ENCODE results near the gene KCNH4.
A peak's percentile ranks its signal among the peaks of the same experiment; 100 is the strongest.

Gene KCNH4

DNA sequence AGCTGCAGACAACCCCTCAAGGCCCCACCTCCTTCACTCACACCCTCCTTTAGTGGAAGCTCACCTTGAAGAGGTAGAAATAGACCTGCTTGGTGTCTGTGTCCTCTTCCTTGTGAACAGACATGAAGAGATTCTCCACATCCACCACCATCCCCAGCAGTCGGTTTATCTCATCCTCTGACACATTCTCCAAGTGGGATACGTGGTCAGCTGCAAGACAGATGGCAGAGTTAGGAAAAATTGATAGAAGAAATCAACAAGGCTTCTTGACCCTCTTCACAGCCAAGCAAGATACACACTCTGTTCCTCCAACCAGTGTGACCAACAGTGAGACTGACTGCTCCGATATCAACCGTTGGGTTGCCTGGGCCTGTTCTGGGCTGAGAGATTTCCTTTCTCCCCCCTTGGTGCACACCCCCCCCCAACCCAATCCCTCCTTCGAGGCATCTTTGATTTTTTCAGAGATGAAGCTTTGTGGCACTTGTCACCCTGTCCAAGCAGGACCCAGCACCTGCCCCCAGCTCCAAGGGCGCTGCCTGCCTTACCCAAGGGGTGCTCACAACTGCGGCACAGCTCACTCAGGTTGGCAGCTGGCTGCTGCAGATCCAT is 60.7 kb downstream of the KCNH4 start:
- Histone ChIP-seq H3K36me3 (ENCODE audit: control insufficient read depth in 2 of 2, insufficient read depth in 2 of 2, low read length in 2 of 2) (peaks cover 5 to 10% of the 10 kb centered on the region in 2 donors), H3K27ac (ENCODE audit: low read depth in 2 of 2, low read length in 2 of 2) (no peak overlapping the region), H3K9me3 (ENCODE audit: control insufficient read depth in 2 of 2, low read length in 2 of 2) (no peaks in the 10 kb centered on the region), H3K4me1 (ENCODE audit: control insufficient read depth in 2 of 2, insufficient read depth in 2 of 2, low read length in 2 of 2) (peaks cover 18 to 23% of the 10 kb centered on the region in 2 donors), H3K4me3 (ENCODE audit: low read length in 2 of 2) (peak overlapping the region; percentile 37 to 48), H3K9ac (ENCODE audit: low read depth in 1 of 2, low read length in 2 of 2) (no peak overlapping the region), H3K27me3 (ENCODE audit: control insufficient read depth in 2 of 2, insufficient read depth in 2 of 2, low read length in 2 of 2) (no peaks in the 10 kb centered on the region)

DNA sequence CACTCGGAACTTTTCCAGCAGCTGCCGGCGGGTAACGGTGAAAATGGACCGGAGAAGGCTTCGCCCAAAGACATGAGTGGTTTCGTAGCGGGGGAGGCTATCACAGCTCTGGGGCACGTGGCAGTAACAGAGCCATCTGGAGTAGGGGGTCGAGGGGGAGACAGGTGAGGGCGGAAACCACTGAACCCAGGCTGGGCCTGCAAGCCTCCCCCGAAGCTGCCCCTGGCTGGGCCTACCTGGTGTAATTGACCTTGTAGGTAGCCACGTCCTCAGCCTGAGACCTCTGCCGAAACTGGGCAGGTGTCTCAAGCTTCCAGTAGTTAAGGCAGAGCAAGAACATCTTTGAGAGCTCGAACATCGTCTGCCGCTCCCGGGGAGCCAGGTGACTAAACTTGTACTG is 61.6 kb downstream of the KCNH4 start:
- H3K27me3 ChIP-seq (ENCODE audit: control insufficient read depth in 2 of 2, insufficient read depth in 2 of 2, low read length in 2 of 2) = no peaks in the 10 kb centered on the region
- H3K36me3 ChIP-seq (ENCODE audit: control insufficient read depth in 2 of 2, insufficient read depth in 2 of 2, low read length in 2 of 2) = peaks cover 5 to 11% of the 10 kb centered on the region in 2 donors
- H3K9me3 ChIP-seq (ENCODE audit: control insufficient read depth in 2 of 2, low read length in 2 of 2) = no peaks in the 10 kb centered on the region
- H3K27ac ChIP-seq (ENCODE audit: low read depth in 2 of 2, low read length in 2 of 2) = no peak overlapping the region
- no peak overlapping the region for H3K4me3 ChIP-seq (ENCODE audit: low read length in 2 of 2)
- peaks cover 18 to 23% of the 10 kb centered on the region in 2 donors for H3K4me1 ChIP-seq (ENCODE audit: control insufficient read depth in 2 of 2, insufficient read depth in 2 of 2, low read length in 2 of 2)
- no peak overlapping the region for H3K9ac ChIP-seq (ENCODE audit: low read depth in 1 of 2, low read length in 2 of 2)

DNA sequence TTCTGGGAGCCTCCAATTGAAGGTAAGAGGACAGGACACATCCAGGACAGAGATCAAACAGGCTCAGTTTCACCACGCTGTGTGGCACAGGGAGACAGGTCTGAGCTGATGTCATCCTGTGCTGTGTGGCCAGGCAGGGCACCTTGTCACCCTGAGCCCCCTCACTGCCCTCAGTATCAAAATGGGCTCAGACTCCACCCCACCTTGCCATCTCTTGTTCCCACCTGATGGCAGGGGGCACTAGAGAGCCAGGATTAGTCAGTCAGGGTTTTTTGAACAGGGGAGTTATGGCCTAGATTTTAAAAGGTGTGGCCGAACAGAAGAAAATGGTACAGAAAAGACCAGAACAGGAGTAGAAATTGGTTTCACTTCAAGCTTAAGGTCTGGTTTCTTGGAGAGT is 62.4 kb downstream of the KCNH4 start:
- peaks cover 18 to 23% of the 10 kb centered on the region in 2 donors for H3K4me1 ChIP-seq (ENCODE audit: control insufficient read depth in 2 of 2, insufficient read depth in 2 of 2, low read length in 2 of 2)
- H3K4me3 ChIP-seq (ENCODE audit: low read length in 2 of 2) = no peak overlapping the region
- H3K27ac ChIP-seq (ENCODE audit: low read depth in 2 of 2, low read length in 2 of 2) = no peak overlapping the region
- H3K9me3 ChIP-seq (ENCODE audit: control insufficient read depth in 2 of 2, low read length in 2 of 2) = no peaks in the 10 kb centered on the region
- H3K9ac ChIP-seq (ENCODE audit: low read depth in 1 of 2, low read length in 2 of 2) = no peak overlapping the region
- no peaks in the 10 kb centered on the region for H3K27me3 ChIP-seq (ENCODE audit: control insufficient read depth in 2 of 2, insufficient read depth in 2 of 2, low read length in 2 of 2)
- peaks cover 5 to 11% of the 10 kb centered on the region in 2 donors for H3K36me3 ChIP-seq (ENCODE audit: control insufficient read depth in 2 of 2, insufficient read depth in 2 of 2, low read length in 2 of 2)

DNA sequence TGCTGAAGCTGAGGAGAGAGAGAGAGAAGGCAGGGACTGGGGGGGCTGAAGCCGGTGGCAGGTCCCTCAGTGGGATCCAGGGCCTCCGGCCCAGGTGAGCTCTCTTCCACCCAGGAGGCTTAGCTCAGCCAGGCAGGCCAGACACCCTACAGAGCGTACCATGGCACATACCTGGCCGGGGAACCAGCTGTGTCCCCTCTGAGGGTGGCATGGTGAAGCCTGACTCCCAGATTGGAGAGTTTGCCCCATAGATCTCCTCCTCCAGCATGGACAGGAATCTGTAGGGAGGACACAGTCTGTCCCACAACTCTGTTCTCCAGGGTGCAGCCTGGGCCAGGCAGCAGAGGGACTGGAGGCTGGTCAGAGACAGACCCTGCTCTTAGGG is 62.8 kb downstream of the KCNH4 start:
- Histone ChIP-seq H3K27me3 (ENCODE audit: control insufficient read depth in 2 of 2, insufficient read depth in 2 of 2, low read length in 2 of 2) (no peaks in the 10 kb centered on the region), H3K9ac (ENCODE audit: low read depth in 1 of 2, low read length in 2 of 2) (no peak overlapping the region), H3K4me1 (ENCODE audit: control insufficient read depth in 2 of 2, insufficient read depth in 2 of 2, low read length in 2 of 2) (peaks cover 20 to 23% of the 10 kb centered on the region in 2 donors), H3K9me3 (ENCODE audit: control insufficient read depth in 2 of 2, low read length in 2 of 2) (no peaks in the 10 kb centered on the region), H3K27ac (ENCODE audit: low read depth in 2 of 2, low read length in 2 of 2) (no peak overlapping the region), H3K36me3 (ENCODE audit: control insufficient read depth in 2 of 2, insufficient read depth in 2 of 2, low read length in 2 of 2) (peaks cover 5 to 11% of the 10 kb centered on the region in 2 donors), H3K4me3 (ENCODE audit: low read length in 2 of 2) (no peak overlapping the region)

DNA sequence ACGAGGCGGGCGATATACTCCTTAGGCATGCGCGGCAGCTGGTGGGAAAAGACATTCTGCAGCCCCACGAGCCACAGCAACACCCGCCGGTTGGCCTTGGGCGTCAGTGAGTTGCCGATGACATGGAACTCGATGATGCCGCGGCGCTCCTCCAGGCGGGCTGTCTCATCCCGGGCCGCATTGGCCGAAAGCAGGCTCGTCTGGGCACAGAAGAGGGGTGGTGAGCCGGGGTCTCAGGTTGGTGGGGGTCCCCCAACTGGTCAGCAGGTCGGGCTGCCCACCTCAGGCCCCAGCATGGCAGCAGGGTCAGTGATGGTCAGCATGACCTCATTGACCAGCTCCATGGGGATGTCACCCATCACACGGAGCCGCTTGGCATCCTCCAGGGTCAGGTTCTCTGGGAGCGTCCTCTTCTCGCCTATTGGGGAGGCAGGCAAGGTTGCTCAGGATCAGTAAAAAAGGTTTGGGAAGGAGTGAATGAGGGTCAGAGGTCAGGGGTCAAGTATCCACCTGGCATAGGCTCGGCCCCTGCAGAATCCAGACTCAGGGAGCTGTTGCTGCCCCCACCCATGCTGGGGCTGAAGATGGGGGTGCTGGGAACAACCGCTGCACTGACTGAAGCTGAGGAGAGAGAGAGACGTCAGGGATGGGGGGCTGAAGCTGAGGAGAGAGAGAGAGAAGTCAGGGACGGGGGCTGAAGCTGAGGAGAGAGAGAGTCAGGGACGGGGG is 63.4 kb downstream of the KCNH4 start:
- H3K27me3 ChIP-seq (ENCODE audit: control insufficient read depth in 2 of 2, insufficient read depth in 2 of 2, low read length in 2 of 2) = no peaks in the 10 kb centered on the region
- no peaks in the 10 kb centered on the region for H3K9me3 ChIP-seq (ENCODE audit: control insufficient read depth in 2 of 2, low read length in 2 of 2)
- peaks cover 22 to 24% of the 10 kb centered on the region in 2 donors for H3K4me1 ChIP-seq (ENCODE audit: control insufficient read depth in 2 of 2, insufficient read depth in 2 of 2, low read length in 2 of 2)
- no peak overlapping the region for H3K9ac ChIP-seq (ENCODE audit: low read depth in 1 of 2, low read length in 2 of 2)
- no peak overlapping the region for H3K4me3 ChIP-seq (ENCODE audit: low read length in 2 of 2)
- H3K27ac ChIP-seq (ENCODE audit: low read depth in 2 of 2, low read length in 2 of 2) = no peak overlapping the region
- peaks cover 5 to 11% of the 10 kb centered on the region in 2 donors for H3K36me3 ChIP-seq (ENCODE audit: control insufficient read depth in 2 of 2, insufficient read depth in 2 of 2, low read length in 2 of 2)

DNA sequence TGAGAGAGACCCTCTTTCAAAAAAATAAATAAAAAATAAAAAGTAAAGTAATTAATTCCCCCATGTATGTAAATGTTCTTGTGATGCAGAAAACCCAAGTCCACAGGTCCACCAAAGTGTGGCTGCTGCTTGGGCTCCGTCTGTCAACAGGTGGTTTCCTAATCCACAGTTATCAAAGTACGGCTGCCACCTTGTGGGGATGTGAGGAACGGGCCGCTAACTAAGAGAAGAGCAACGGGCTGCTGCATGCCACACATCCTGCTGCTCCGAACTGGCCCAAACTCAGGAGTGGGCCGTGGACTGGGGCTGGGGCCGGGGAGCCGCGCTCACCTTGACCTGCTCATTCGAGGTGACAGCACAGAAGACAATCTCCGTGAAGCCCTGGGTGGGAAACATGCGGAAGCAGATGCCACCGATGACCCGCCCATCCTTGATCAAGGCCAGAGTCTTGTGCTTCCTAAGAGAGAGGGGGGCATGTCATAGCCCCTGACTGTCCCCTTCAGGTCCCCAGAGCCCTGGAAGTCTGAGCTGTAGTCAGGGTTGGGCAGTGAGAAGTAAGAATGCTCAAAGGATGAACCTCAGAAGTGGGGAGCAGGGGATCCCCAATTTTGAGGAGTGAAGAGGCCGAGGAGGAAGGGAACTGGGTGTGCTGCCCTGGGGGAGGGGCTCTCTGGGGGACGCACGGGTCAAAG is 64.1 kb downstream of the KCNH4 start:
- Histone ChIP-seq H3K36me3 (ENCODE audit: control insufficient read depth in 2 of 2, insufficient read depth in 2 of 2, low read length in 2 of 2) (peaks cover 5 to 11% of the 10 kb centered on the region in 2 donors), H3K27ac (ENCODE audit: low read depth in 2 of 2, low read length in 2 of 2) (no peak overlapping the region)

DNA sequence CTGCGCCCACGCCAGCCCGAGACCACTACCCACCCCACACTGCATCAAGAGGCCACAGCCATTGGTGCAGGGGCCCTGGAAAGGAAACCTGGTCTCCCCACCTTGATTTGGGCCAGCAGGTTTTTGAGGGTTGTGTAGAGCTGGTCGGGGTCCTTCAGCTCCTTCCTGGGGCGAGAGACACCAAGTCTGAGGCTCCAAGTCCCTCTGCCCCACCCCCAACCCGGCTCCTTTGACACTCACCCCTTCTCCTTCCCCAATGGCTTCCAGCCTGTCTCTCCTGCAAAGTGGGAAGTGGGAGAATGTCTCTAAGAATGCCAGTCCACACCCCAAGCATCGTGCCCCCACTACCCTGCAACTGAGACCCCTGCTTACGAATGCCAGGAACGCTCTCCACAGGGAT is 66.8 kb downstream of the KCNH4 start:
- H3K9ac ChIP-seq (ENCODE audit: low read depth in 1 of 2, low read length in 2 of 2) = no peak overlapping the region
- H3K36me3 ChIP-seq (ENCODE audit: control insufficient read depth in 2 of 2, insufficient read depth in 2 of 2, low read length in 2 of 2) = peaks cover 6 to 11% of the 10 kb centered on the region in 2 donors
- peaks cover 21% of the 10 kb centered on the region in 2 donors for H3K4me1 ChIP-seq (ENCODE audit: control insufficient read depth in 2 of 2, insufficient read depth in 2 of 2, low read length in 2 of 2)
- H3K4me3 ChIP-seq (ENCODE audit: low read length in 2 of 2) = no peak overlapping the region
- H3K27ac ChIP-seq (ENCODE audit: low read depth in 2 of 2, low read length in 2 of 2) = no peak overlapping the region
- H3K27me3 ChIP-seq (ENCODE audit: control insufficient read depth in 2 of 2, insufficient read depth in 2 of 2, low read length in 2 of 2) = no peaks in the 10 kb centered on the region
- no peaks in the 10 kb centered on the region for H3K9me3 ChIP-seq (ENCODE audit: control insufficient read depth in 2 of 2, low read length in 2 of 2)

More for the DNA sequence above, 64.1 kb downstream of the KCNH4 start:
- Histone ChIP-seq H3K27me3 (ENCODE audit: control insufficient read depth in 2 of 2, insufficient read depth in 2 of 2, low read length in 2 of 2) (no peaks in the 10 kb centered on the region), H3K4me3 (ENCODE audit: low read length in 2 of 2) (no peak overlapping the region), H3K4me1 (ENCODE audit: control insufficient read depth in 2 of 2, insufficient read depth in 2 of 2, low read length in 2 of 2) (peaks cover 21 to 22% of the 10 kb centered on the region in 2 donors), H3K9me3 (ENCODE audit: control insufficient read depth in 2 of 2, low read length in 2 of 2) (no peaks in the 10 kb centered on the region), H3K9ac (ENCODE audit: low read depth in 1 of 2, low read length in 2 of 2) (no peak overlapping the region)

DNA sequence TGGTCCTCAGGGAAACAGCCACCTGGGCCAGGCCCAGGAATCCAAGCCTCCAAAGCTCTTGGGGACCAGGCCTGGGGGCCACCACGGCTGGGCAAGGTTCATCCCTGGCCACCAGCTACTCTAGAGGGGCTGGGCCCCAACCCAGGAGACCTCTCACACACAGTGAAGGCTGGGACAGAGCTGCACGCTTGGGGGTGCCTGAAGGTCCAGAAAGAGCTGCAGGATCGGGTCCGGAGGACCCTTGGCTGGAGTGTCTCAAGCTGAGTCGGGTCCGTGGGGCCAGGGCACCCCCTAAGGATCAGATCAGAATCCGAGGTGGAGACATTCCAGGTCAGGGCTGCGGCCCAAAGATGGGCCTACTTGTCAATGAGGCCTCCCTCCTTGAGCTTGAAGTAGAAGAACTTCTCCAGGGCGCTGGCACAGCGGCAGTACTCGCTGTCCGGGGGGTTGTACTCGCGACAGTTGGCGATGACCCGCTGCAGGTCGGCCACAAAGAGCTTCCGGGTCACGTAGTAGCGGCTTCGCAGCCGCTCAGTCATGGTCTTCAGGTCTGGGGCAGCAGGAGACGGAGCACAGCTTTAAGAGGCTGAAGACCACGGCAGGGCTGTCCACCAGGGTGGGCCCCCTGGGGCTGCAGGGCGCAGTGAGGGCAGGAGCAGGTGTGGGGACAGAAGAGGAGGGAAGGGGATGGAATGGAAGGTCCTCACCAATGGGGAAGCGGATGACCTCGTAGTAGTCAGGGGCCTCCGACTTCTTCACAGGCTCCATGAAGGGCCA is 67.5 kb downstream of the KCNH4 start:
- Histone ChIP-seq H3K4me1 (ENCODE audit: control insufficient read depth in 2 of 2, insufficient read depth in 2 of 2, low read length in 2 of 2) (peaks cover 21% of the 10 kb centered on the region in 2 donors), H3K9ac (ENCODE audit: low read depth in 1 of 2, low read length in 2 of 2) (peak overlapping the region; percentile 81 to 82), H3K9me3 (ENCODE audit: control insufficient read depth in 2 of 2, low read length in 2 of 2) (no peaks in the 10 kb centered on the region), H3K36me3 (ENCODE audit: control insufficient read depth in 2 of 2, insufficient read depth in 2 of 2, low read length in 2 of 2) (peaks cover 9 to 14% of the 10 kb centered on the region in 2 donors), H3K27me3 (ENCODE audit: control insufficient read depth in 2 of 2, insufficient read depth in 2 of 2, low read length in 2 of 2) (no peaks in the 10 kb centered on the region), H3K27ac (ENCODE audit: low read depth in 2 of 2, low read length in 2 of 2) (peak overlapping the region; percentile 94 to 95), H3K4me3 (ENCODE audit: low read length in 2 of 2) (peak overlapping the region in 1 of 2 donors; percentile 87)

DNA sequence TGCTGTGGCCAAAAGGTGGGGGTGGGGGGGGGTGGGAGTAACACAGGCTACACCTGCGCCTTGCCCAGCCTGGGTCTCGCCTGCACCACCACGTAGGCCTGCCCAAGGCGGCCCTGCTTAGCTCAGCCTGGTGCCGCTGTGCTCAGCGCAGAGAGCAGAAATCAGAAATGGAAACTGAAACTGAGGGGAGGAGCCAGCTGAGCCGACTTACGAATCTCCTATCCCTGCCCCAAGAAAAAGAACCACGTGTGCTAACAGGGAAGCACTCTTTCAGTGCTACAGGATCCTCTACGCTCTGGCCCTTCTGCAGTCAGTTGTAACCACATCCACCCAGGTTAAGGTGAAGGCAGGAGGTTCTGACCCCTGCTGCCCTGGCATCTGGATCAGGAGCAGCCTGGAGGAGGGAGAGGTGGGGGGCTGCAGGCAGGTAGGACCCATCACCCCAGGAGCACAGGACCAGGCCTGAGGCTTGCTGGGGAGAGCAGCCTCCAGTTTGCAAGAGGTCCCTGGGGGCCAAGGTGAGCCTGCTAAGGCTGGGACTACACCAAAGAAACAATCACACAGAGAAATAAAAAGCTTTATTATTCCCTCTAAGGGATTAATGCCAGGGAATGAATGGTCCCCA is 68.3 kb downstream of the KCNH4 start, which contains the start of gene DHX58:
Gene DHX58, minus strand, starts transcription at position 163 of the 625 bp plus-strand sequence. CDS start 822 bp downstream, outside the sequence.
- peak within 1 kb of the TSS; percentile 94 to 95 for H3K27ac ChIP-seq (ENCODE audit: low read depth in 2 of 2, low read length in 2 of 2)
- H3K9ac ChIP-seq (ENCODE audit: low read depth in 1 of 2, low read length in 2 of 2) = peak within 1 kb of the TSS; percentile 82 to 85
- peaks cover 21% of the 10 kb centered on the region in 2 donors for H3K4me1 ChIP-seq (ENCODE audit: control insufficient read depth in 2 of 2, insufficient read depth in 2 of 2, low read length in 2 of 2)
- no peaks in the 10 kb centered on the region for H3K9me3 ChIP-seq (ENCODE audit: control insufficient read depth in 2 of 2, low read length in 2 of 2)
- H3K4me3 ChIP-seq (ENCODE audit: low read length in 2 of 2) = peak within 1 kb of the TSS; percentile 80 to 87
- no peaks in the 10 kb centered on the region for H3K27me3 ChIP-seq (ENCODE audit: control insufficient read depth in 2 of 2, insufficient read depth in 2 of 2, low read length in 2 of 2)
- peaks cover 8 to 9% of the 10 kb centered on the region in 2 donors for H3K36me3 ChIP-seq (ENCODE audit: control insufficient read depth in 2 of 2, insufficient read depth in 2 of 2, low read length in 2 of 2)

All from mucosa of rectum (tissue), 2 donors.